Natural killer cell treated with Interleukin-12 subunit alpha and Interleukin-12 subunit beta and Interleukin-15 and Interleukin-18, amount 100 ng/mL, for 72 hours (primary cell): ENCODE data around the gene CLCN7. TPM values are rescaled to one million over a fixed set of nuclear protein-coding genes. Genes with fewer than 3 reads are reported as not detected.

Experiments
- ATAC-seq, 2 donors: fragments of 150-1000 bp; cut with Tn5 transposase in 1 of 2; sonication (Bioruptor Pico), chemical (Tn5 transposase) in 1 of 2; 2 replicates each; pipeline ENCODE4 v1.10.0; 2021
- DNase-seq: peaks from one replicate; pipeline ENCODE4 v3.0.0; 2022; ENCODE audit warnings: low spot score
- H3K27ac Mint-ChIP-seq, 2 donors: 1 replicate in 1 of 2; 2 replicates in 1 of 2; pipeline ENCODE4 v1.8.0; 2022; ENCODE audit warnings: mixed read lengths in 2 of 2, mild to moderate bottlenecking in 1 of 2, moderate library complexity in 1 of 2
- H3K27me3 Mint-ChIP-seq, 2 donors: 1 replicate in 1 of 2; 2 replicates in 1 of 2; pipeline ENCODE4 v1.8.0; 2022; ENCODE audit warnings: mixed read lengths in 2 of 2
- H3K36me3 Mint-ChIP-seq: one replicate; pipeline ENCODE4 v1.8.0; 2022; ENCODE audit warnings: mixed read lengths
- H3K4me1 Mint-ChIP-seq, 2 donors: 1 replicate in 1 of 2; 2 replicates in 1 of 2; pipeline ENCODE4 v1.8.0; 2022; ENCODE audit warnings: low read depth in 2 of 2, mixed read lengths in 2 of 2, mild to moderate bottlenecking in 1 of 2
- H3K4me3 Mint-ChIP-seq: one replicate; pipeline ENCODE4 v1.8.0; 2022; ENCODE audit warnings: mixed read lengths
- H3K9me3 Mint-ChIP-seq: 2 replicates; pipeline ENCODE4 v1.8.0; 2022; ENCODE audit warnings: mixed read lengths
- total RNA-seq, 2 donors: library from RNA; stranded (reverse); gene quantifications; one replicate each; pipeline ENCODE4 v1.2.3, GENCODE V29; 2022

CLCN7 gene
- total RNA-seq, 2 donors from 2014 or later = 52.2 to 73.5 TPM

DNA sequence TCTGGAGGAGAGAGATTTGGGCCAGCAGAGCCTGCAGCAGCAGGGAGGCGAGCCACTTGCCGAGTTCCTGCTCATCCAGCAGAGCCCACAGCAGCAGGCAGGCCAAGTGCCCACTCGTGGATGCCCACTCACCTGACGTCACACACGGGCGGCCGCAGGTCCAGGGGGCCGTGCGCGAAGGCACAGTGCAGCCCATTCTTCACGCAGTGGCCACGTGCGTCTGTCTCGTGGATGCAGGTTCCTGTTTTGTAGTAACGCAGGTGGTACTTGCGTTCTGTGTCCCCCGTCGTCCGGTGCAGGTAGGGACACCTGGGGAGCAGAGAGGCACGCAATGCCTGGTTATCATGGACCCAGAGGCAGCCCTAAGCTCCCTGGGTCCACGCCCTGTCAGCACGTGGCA, 71.8 kb downstream of the CLCN7 start:
- no peak overlapping the region for H3K27ac Mint-ChIP-seq
- H3K36me3 Mint-ChIP-seq = no peaks in the 10 kb centered on the region
- H3K4me3 Mint-ChIP-seq = no peak overlapping the region
- DNase-seq = no peak
- H3K27me3 Mint-ChIP-seq = no peaks in the 10 kb centered on the region
- no peaks in the 10 kb centered on the region for H3K9me3 Mint-ChIP-seq
- peaks cover 0 to 7% of the 10 kb centered on the region in 2 donors for H3K4me1 Mint-ChIP-seq
- ATAC-seq = no peak

GRCh38 chr16:1401758-1402154, 73.1 kb downstream of the CLCN7 start:
- no peak for ATAC-seq
- no peak for DNase-seq
- Mint-ChIP-seq H3K36me3 (no peaks in the 10 kb centered on the region), H3K9me3 (no peaks in the 10 kb centered on the region), H3K4me1 (peaks cover 0 to 7% of the 10 kb centered on the region in 2 donors), H3K27ac (peak overlapping the region in 1 of 2 donors; percentile 33), H3K27me3 (no peaks in the 10 kb centered on the region), H3K4me3 (no peak overlapping the region)

DNA sequence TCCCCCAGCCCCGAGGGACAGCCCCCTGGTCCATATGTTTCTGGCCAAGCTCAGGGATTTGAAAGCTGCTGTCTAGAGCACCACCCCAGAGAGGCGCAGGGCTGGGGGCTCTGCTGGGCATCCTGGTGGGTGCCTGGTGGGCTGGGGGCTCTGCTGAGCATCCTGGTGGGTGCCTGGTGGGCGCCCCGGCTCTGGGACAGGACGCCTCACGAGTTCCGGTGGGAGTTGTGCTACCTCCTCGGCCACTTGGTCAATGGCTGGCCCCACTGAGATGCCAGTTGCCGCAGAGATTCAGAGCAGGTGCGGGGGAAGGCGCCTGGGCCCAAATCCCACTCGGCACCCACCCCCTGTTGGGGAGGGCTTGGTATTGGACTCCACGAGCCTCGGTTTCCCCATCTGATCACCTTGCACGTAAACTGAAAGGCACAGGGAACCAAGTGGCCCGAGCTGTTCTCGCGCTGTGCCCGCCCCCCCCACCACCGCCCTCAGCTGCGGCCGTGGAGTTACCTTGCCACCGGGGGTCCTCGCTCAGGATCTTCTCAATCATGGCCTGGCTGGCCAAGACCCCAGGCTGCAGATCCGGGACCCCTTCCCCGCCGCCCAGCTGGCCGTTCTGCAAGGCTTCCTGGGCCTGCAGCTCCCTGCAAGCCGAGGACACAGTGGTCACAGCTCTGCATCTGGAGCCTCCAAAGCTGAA, 73.6 kb downstream of the CLCN7 start:
- H3K4me1 Mint-ChIP-seq = peaks cover 0 to 7% of the 10 kb centered on the region in 2 donors
- DNase-seq (no peak), ATAC-seq (no peak)
- no peaks in the 10 kb centered on the region for H3K9me3 Mint-ChIP-seq
- no peaks in the 10 kb centered on the region for H3K36me3 Mint-ChIP-seq
- H3K27me3 Mint-ChIP-seq = no peaks in the 10 kb centered on the region
- H3K4me3 Mint-ChIP-seq = no peak overlapping the region
- no peak overlapping the region for H3K27ac Mint-ChIP-seq

GRCh38 chr16:1398826-1399581, 75.8 kb downstream of the CLCN7 start:
- Mint-ChIP-seq H3K27me3 (no peaks in the 10 kb centered on the region), H3K4me3 (no peak overlapping the region), H3K36me3 (no peaks in the 10 kb centered on the region), H3K4me1 (peaks cover 0 to 7% of the 10 kb centered on the region in 2 donors), H3K27ac (no peak overlapping the region), H3K9me3 (no peaks in the 10 kb centered on the region)
- DNase-seq = no peak
- peak in 1 of 2 donors; percentile 28 for ATAC-seq

DNA sequence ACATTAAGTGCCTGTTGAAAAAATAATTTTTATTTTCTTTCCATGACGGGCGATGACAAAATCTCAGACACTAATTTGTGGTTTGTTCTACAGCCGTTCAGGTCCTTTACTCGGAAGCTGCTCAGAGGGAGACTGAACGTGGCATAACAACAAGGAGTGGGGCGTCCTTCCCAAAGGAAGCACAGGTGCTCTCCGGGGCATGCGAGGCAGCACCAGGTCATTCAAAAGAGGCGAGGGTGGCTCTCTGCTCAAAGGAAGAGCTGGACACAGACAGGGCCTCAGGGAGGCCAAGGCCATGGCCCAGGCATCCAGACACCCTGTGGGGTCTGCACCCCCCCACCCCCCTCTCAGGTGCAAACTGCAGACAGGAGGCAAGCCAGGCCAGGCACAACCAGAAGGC, 76.5 kb downstream of the CLCN7 start:
- H3K4me1 Mint-ChIP-seq = peaks cover 0 to 5% of the 10 kb centered on the region in 2 donors

GRCh38 chr16:1397779-1398178, 77.0 kb downstream of the CLCN7 start:
- Mint-ChIP-seq H3K4me1 (peaks cover 0 to 3% of the 10 kb centered on the region in 2 donors), H3K27me3 (no peaks in the 10 kb centered on the region), H3K27ac (no peak overlapping the region), H3K4me3 (no peak overlapping the region), H3K36me3 (no peaks in the 10 kb centered on the region), H3K9me3 (no peaks in the 10 kb centered on the region)
- DNase-seq = no peak
- no peak for ATAC-seq

More for the DNA sequence above, 76.5 kb downstream of the CLCN7 start:
- Mint-ChIP-seq H3K27me3 (no peaks in the 10 kb centered on the region), H3K9me3 (no peaks in the 10 kb centered on the region), H3K4me3 (no peak overlapping the region), H3K27ac (no peak overlapping the region), H3K36me3 (no peaks in the 10 kb centered on the region)
- DNase-seq (no peak), ATAC-seq (no peak)

- H3K27me3 Mint-ChIP-seq = no peaks in the 10 kb centered on the region
- ATAC-seq (no peak), DNase-seq (no peak)
- no peaks in the 10 kb centered on the region for H3K9me3 Mint-ChIP-seq
- no peaks in the 10 kb centered on the region for H3K4me1 Mint-ChIP-seq
- H3K27ac Mint-ChIP-seq = no peak overlapping the region
- no peaks in the 10 kb centered on the region for H3K36me3 Mint-ChIP-seq
- no peak overlapping the region for H3K4me3 Mint-ChIP-seq
These were observed 79.3 kb downstream of the CLCN7 start for GRCh38 chr16:1395444-1396031.

Other genes with a start within 250 kb of the CLCN7 start
- 1 to 10 TPM in 1 of 2 donors, not detected in 1; 1.3 TPM for gene TPSG1, start 249.8 kb downstream of the CLCN7 start, total RNA-seq
- gene TPSB2, start 244.8 kb downstream of the CLCN7 start, total RNA-seq = 1 to 10 TPM in 1 of 2 donors, not detected in 1; 1.0 TPM
- gene TPSAB1, start 234.3 kb downstream of the CLCN7 start, total RNA-seq = 1 to 10 TPM in 1 of 2 donors, not detected in 1; 6.6 TPM
- not detected for gene TPSD1, start 219.0 kb downstream of the CLCN7 start, total RNA-seq
- 100 to 1,000 TPM; 202 to 246 TPM for gene UBE2I, start 165.4 kb downstream of the CLCN7 start, total RNA-seq
- under 1 TPM; 0.17 to 0.31 TPM for gene BAIAP3, start 141.4 kb downstream of the CLCN7 start, total RNA-seq
- 100 to 1,000 TPM in 1 of 2 donors, 10 to 100 TPM in 1; 57.4 to 108 TPM for gene TSR3, start 123.2 kb downstream of the CLCN7 start, total RNA-seq
- gene GNPTG, start 123.1 kb downstream of the CLCN7 start, total RNA-seq = 10 to 100 TPM; 36.1 to 38.9 TPM
- 10 to 100 TPM; 25.4 to 72.1 TPM for gene UNKL, start 60.3 kb downstream of the CLCN7 start, total RNA-seq
- gene UQCC4, start 54.3 kb downstream of the CLCN7 start, total RNA-seq = 10 to 100 TPM; 18.4 to 31.1 TPM
- gene PERCC1, start 44.0 kb downstream of the CLCN7 start, total RNA-seq = 1 to 10 TPM in 1 of 2 donors, under 1 TPM in 1; 0.98 to 1.2 TPM
- 1 to 10 TPM in 1 of 2 donors, under 1 TPM in 1; 0.38 to 3.6 TPM for gene CCDC154, start 30.5 kb downstream of the CLCN7 start, total RNA-seq
- under 1 TPM in 1 of 2 donors, not detected in 1; 0.39 TPM for gene PTX4, start 13.9 kb upstream of the CLCN7 start, total RNA-seq
- 100 to 1,000 TPM in 1 of 2 donors, 10 to 100 TPM in 1; 55.5 to 156 TPM for gene TELO2, start 18.3 kb upstream of the CLCN7 start, total RNA-seq
- gene TMEM204, start 58.6 kb upstream of the CLCN7 start, total RNA-seq = 10 to 100 TPM in 1 of 2 donors, 1 to 10 TPM in 1; 2.8 to 10.7 TPM
- gene IFT140, start 137.0 kb upstream of the CLCN7 start, total RNA-seq = 1 to 10 TPM; 5.1 to 7.0 TPM
- 10 to 100 TPM; 33.3 to 35.3 TPM for gene CRAMP1, start 137.3 kb upstream of the CLCN7 start, total RNA-seq
- 10 to 100 TPM; 56.1 to 61.1 TPM for gene JPT2, start 203.3 kb upstream of the CLCN7 start, total RNA-seq
- gene MAPK8IP3, start 231.2 kb upstream of the CLCN7 start, total RNA-seq = 100 to 1,000 TPM in 1 of 2 donors, 10 to 100 TPM in 1; 92.8 to 132 TPM